Subcutaneous abdominal adipose tissue (tissue), 5 donors: ENCODE data around the gene CFAP77.
"Not testable (repeated sequence)": the region's sequence is repeated elsewhere in the genome, so short reads cannot be mapped to it uniquely, and the experiment has no call there.

Experiments used
- H3K27ac ChIP-seq: one replicate; pipeline ENCODE4 v1.7.0; 2013; ENCODE audit warnings: low read depth, mild to moderate bottlenecking, inconsistent platforms, low read length, moderate library complexity
- H3K27me3 ChIP-seq, 5 donors: one replicate each; pipeline ENCODE4 v1.7.0; 2013; ENCODE audit warnings: low read length in 5 of 5, inconsistent platforms in 1 of 5; ENCODE audit not compliant: control insufficient read depth in 5 of 5, insufficient read depth in 4 of 5
- H3K36me3 ChIP-seq, 5 donors: one replicate each; pipeline ENCODE4 v1.7.0; 2013; ENCODE audit warnings: low read length in 5 of 5; ENCODE audit not compliant: control insufficient read depth in 5 of 5, insufficient read depth in 5 of 5
- H3K4me1 ChIP-seq, 5 donors: one replicate each; pipeline ENCODE4 v1.7.0; 2013; ENCODE audit warnings: low read length in 5 of 5, mild to moderate bottlenecking in 3 of 5, moderate library complexity in 1 of 5; ENCODE audit not compliant: control insufficient read depth in 5 of 5, insufficient read depth in 5 of 5
- H3K4me3 ChIP-seq, 5 donors: one replicate each; pipeline ENCODE4 v1.7.0; 2013; ENCODE audit warnings: low read length in 5 of 5, low read depth in 1 of 5
- H3K9ac ChIP-seq, 5 donors: one replicate each; pipeline ENCODE4 v1.7.0; 2013; ENCODE audit warnings: low read length in 5 of 5, mild to moderate bottlenecking in 4 of 5, moderate library complexity in 3 of 5
- H3K9me3 ChIP-seq, 5 donors: one replicate each; pipeline ENCODE4 v1.7.0; 2013; ENCODE audit warnings: low read length in 5 of 5; ENCODE audit not compliant: control insufficient read depth in 5 of 5
- donor health status: healthy.
- donor health status: healthy.
- donor health status: healthy.
- donor health status: healthy.
- donor health status: healthy.

The CFAP77 gene

DNA sequence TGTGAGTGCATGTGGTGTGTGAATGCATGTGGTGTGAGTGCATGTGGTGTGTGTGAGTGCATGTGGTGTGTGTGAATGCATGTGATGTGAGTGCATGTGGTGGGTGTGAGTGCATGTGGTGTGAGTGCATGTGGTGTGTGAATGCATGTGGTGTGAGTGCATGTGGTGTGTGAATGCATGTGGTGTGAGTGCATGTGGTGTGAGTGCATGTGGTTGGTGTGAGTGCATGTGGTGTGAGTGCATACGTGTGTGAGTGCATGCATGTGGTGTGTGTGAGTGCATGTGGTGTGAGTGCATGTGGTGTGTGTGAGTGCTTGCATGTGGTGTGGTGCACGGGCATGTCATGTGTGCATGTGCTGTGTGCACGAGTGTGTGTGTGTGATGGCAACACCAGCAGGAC lies 31.6 kb upstream of the CFAP77 start:
- peaks cover 15 to 61% (median 50%) of the 10 kb centered on the region in 5 donors for H3K36me3 ChIP-seq
- not testable (repeated sequence) for H3K9me3 ChIP-seq, H3K4me3 ChIP-seq, H3K9ac ChIP-seq, H3K27ac ChIP-seq, H3K4me1 ChIP-seq, H3K27me3 ChIP-seq

DNA sequence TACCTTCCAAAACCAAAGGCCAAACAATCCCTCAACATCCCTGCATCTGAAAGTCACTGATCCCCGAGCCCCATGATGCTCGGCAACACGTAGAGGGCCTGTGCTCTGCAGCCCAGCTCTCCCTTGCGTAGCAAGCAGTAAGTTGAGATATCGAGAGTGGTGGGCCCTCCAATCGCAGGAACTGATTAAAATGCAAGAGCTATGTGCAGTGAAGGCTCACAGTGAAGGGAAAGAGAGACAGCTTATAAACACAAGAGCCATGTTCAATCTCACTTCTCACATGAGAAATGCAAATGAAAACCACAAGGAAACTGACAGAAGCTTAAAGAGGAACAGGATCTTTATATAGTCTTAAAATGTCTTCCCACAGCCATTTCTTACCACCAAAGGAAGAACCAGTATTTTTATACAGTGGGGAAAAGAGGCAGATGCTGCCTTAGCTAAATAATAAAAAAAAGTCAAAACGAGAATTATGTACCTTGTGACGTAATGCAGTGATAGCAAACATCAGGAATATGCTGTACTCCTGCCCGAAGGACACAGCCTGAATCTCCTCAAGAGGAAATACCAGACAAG lies 28.0 kb upstream of the CFAP77 start:
- H3K4me1 ChIP-seq = peaks cover 0 to 5% (median 0%) of the 10 kb centered on the region in 5 donors
- no peak overlapping the region for H3K9ac ChIP-seq
- H3K4me3 ChIP-seq = no peak overlapping the region
- H3K36me3 ChIP-seq = peaks cover 25 to 78% (median 62%) of the 10 kb centered on the region in 5 donors
- no peaks in the 10 kb centered on the region for H3K27me3 ChIP-seq
- no peak overlapping the region for H3K27ac ChIP-seq
- no peaks in the 10 kb centered on the region for H3K9me3 ChIP-seq

DNA sequence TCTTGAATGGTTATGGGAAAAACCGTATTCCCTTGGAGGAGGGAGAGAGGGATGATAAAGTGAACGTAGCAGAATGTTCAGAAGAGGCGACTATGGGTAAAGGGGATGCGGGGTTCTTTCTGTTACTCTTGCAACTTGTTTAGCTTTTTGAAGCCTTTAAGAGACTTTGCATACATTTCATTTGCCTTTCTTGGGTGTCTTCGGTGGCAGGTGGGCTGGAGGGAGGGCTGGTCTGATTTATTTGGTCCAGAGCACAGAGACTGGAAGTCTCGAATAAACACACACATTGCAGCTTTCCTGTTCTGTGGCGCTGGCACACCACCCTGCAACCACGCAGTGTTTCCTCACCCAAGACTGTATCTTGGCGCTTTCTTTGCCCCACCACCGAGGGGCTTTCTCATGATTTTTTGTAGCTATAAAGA lies 26.5 kb upstream of the CFAP77 start:
- H3K27me3 ChIP-seq = no peaks in the 10 kb centered on the region
- H3K36me3 ChIP-seq = peaks cover 30 to 78% (median 58%) of the 10 kb centered on the region in 5 donors
- no peak overlapping the region for H3K4me3 ChIP-seq
- peaks cover 0 to 5% (median 0%) of the 10 kb centered on the region in 5 donors for H3K4me1 ChIP-seq
- no peak overlapping the region for H3K27ac ChIP-seq
- H3K9ac ChIP-seq = no peak overlapping the region
- H3K9me3 ChIP-seq = no peaks in the 10 kb centered on the region

DNA sequence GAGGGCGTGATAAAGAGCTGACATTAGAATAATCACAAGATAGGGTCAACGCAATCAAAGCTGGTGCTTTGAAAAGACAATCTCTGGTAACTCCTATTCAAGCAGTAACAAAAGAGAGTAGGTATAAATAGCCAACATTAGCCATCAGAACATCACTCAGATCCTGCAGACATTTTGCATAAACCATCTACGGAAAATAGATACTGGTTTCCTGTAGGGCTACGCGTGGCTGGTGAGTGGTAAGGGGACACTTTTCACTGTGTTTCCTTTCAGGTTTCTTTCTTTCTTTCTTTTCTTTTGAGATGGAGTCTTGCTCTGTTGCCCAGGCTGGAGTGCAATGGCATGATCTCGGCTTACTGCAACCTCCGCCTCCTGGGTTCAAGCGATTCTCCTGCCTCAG lies 25.6 kb upstream of the CFAP77 start:
- no peaks in the 10 kb centered on the region for H3K27me3 ChIP-seq
- no peak overlapping the region for H3K27ac ChIP-seq
- no peaks in the 10 kb centered on the region for H3K9me3 ChIP-seq
- no peak overlapping the region for H3K9ac ChIP-seq
- peaks cover 0 to 5% (median 0%) of the 10 kb centered on the region in 5 donors for H3K4me1 ChIP-seq
- peaks cover 28 to 79% (median 54%) of the 10 kb centered on the region in 5 donors for H3K36me3 ChIP-seq
- no peak overlapping the region for H3K4me3 ChIP-seq

DNA sequence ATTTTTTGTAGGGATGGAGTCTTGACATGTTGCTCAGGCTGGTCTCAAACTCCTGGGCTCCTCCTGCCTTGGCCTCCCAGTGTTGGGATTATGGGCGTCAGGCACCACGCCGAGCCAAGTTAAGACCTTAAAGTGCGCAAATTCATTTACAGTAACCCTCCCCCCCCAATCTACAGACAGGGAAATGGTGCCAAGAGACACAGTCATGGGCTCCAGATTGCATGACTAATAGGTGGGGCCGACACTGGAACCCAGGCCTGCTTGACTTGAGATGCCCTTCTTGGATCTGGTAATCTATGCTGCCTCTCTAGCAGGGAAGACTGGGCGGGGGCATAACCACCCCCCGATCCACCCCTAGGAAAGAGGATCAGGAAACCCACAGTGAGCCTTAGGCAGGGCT lies 22.9 kb upstream of the CFAP77 start:
- Histone ChIP-seq H3K36me3 (peaks cover 32 to 93% (median 77%) of the 10 kb centered on the region in 5 donors), H3K4me1 (no peaks in the 10 kb centered on the region), H3K27me3 (no peaks in the 10 kb centered on the region), H3K9me3 (no peaks in the 10 kb centered on the region), H3K27ac (no peak overlapping the region), H3K9ac (no peak overlapping the region), H3K4me3 (no peak overlapping the region)

DNA sequence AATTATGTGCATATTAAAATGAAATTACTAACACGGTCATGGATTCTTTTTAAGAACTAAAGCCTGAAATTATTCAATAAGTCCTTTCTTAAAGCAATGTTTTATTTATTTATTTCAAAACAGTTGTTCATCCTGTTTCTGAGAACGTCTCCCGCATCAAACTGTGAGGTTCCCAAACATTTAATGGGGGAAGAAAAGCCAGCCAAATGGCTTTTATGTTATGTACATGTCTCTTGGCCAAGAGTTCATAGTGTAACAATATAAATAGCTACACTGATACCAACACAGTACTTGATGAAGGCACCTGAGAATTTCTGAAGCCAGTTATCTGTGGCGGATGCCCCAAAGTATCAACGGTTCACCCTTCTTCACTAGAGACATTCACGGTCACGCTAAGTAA lies 19.0 kb upstream of the CFAP77 start:
- H3K4me1 ChIP-seq = no peaks in the 10 kb centered on the region
- peaks cover 35 to 93% (median 75%) of the 10 kb centered on the region in 5 donors for H3K36me3 ChIP-seq
- no peak overlapping the region for H3K4me3 ChIP-seq
- H3K9ac ChIP-seq = no peak overlapping the region
- H3K9me3 ChIP-seq = no peaks in the 10 kb centered on the region
- H3K27me3 ChIP-seq = no peaks in the 10 kb centered on the region
- H3K27ac ChIP-seq = no peak overlapping the region

DNA sequence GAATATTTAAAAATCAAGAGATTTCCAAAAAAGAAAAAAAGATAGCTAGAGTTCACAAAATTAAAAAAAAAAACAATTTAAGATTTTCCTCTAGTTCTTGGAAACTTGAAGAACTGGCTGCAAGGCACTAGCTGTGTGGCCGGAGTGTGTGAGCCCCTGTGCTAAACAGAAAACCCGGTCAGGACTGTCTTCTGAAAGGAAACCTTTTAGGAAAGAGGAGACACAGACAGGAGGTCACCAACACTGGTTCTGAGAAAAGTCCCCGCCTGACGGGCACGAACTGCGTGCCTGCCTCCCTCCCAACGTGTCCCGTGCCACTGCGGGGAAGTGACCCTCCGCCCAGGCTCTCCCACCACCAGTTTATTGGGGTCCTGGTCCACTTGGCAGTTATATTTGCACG lies 18.6 kb upstream of the CFAP77 start:
- Histone ChIP-seq H3K4me1 (no peaks in the 10 kb centered on the region), H3K9ac (no peak overlapping the region), H3K36me3 (peaks cover 35 to 93% (median 76%) of the 10 kb centered on the region in 5 donors), H3K27me3 (no peaks in the 10 kb centered on the region), H3K4me3 (no peak overlapping the region), H3K27ac (no peak overlapping the region), H3K9me3 (no peaks in the 10 kb centered on the region)

DNA sequence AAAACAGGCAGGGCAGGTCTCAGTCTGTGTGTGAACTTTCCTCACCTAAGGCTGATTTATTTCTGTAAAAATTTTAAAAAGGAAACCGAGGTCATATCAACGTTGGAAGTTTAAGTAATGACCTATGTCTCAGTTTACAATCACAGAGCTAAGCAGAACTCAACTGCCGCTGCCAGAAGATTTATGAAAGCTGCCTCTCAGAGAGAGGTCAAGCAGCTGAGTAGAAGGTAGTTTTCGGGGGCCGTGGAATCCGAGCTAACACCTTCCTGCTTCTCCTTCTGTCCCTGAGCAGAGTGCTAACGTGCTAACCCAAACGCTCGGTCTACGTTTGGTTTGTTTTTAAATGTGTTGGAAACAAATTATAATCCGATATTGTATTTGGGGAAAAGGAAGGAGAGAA lies 14.5 kb upstream of the CFAP77 start:
- H3K4me3 ChIP-seq = no peak overlapping the region
- H3K9ac ChIP-seq = no peak overlapping the region
- H3K4me1 ChIP-seq = no peaks in the 10 kb centered on the region
- no peaks in the 10 kb centered on the region for H3K9me3 ChIP-seq
- no peak overlapping the region for H3K27ac ChIP-seq
- H3K27me3 ChIP-seq = no peaks in the 10 kb centered on the region
- peaks cover 33 to 87% (median 72%) of the 10 kb centered on the region in 5 donors for H3K36me3 ChIP-seq

DNA sequence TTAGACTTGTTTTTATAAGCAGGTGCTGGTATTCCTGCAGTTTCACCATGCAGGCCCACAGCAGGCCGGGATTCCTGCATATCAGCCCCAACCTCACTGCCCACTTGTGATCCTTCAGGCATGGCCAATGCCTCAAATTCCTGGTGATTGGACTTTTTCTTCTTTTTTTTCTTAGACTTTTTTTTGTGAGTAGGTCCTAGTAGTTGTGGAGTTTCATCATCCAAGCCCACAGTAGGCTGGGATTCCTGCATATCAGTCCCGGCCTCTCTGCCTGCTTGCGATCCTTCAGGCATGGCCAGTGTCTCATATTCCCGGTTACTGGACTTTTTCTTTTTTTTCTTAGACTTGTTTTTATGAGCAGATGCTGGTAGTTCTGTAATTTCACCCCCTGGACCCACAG lies 8.2 kb upstream of the CFAP77 start:
- no peaks in the 10 kb centered on the region for H3K27me3 ChIP-seq
- peaks cover 5 to 20% (median 14%) of the 10 kb centered on the region in 5 donors for H3K4me1 ChIP-seq
- no peak overlapping the region for H3K27ac ChIP-seq
- no peak overlapping the region for H3K9ac ChIP-seq
- peaks cover 11 to 48% (median 41%) of the 10 kb centered on the region in 5 donors for H3K36me3 ChIP-seq
- no peaks in the 10 kb centered on the region for H3K9me3 ChIP-seq
- H3K4me3 ChIP-seq = no peak overlapping the region

DNA sequence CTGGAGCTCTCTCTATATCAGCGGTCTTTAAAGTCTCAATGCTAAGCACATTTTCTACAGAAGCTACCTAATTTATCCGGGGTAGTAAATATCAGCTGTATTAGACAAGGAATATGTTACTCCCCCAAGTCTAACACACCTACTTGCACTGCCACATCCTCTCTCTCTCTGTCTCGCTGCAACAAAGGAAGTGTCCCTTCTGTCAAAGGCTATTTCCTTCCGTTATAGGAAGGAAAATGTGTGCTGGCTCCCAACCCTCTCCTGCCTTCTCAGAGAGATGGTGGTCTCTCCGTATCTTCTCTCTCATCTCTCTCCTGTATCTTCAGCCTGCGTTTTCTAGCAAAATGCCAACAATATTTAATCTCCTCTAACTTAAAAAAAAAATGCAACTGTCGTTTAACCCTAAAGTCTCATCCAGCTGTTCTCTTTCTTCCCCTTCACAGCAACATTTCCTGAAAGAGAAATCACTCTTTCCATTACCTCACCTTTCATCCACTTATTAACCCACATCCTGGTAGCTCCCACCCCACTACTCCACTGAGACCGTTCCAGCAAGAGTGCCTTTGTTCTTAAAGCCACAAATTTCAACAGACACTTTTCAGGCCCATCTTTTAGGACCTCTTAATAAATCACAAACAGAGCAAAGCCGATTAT lies 5.7 kb upstream of the CFAP77 start:
- peak overlapping the region in 1 of 5 donors; percentile 59 for H3K9ac ChIP-seq
- H3K4me3 ChIP-seq = peak overlapping the region in 3 of 5 donors; percentile 17 to 29 (median 25)
- peaks cover 0 to 3% (median 2%) of the 10 kb centered on the region in 5 donors for H3K27me3 ChIP-seq
- H3K27ac ChIP-seq = no peak overlapping the region
- H3K4me1 ChIP-seq = peaks cover 5 to 25% (median 19%) of the 10 kb centered on the region in 5 donors
- H3K36me3 ChIP-seq = peaks cover 5 to 25% (median 24%) of the 10 kb centered on the region in 5 donors
- no peaks in the 10 kb centered on the region for H3K9me3 ChIP-seq
